Stromal cell of bone marrow (primary cell): ENCODE results near the gene TBK1.

Experiments
- DNase-seq: peaks from one replicate; pipeline ENCODE4 v3.0.0-alpha.2; 2012; ENCODE audit warnings: low read depth

The TBK1 gene

GRCh38 chr12:64452559-64453329 lies 824 bp downstream of the TBK1 start:
- peak; percentile 85 for DNase-seq

- no peak for DNase-seq
Measured at GRCh38 chr12:64455506-64455905, 3.6 kb downstream of the TBK1 start.

GRCh38 chr12:64456119-64456518 lies 4.2 kb downstream of the TBK1 start:
- no peak for DNase-seq

GRCh38 chr12:64457032-64457431 lies 5.1 kb downstream of the TBK1 start:
- DNase-seq, result no peak

- DNase-seq, result no peak
Measured at GRCh38 chr12:64457466-64457865, 5.5 kb downstream of the TBK1 start.

- no peak for DNase-seq
Measured at GRCh38 chr12:64457923-64458322, 6.0 kb downstream of the TBK1 start.

- no peak for DNase-seq
Measured at GRCh38 chr12:64459394-64459891, 7.5 kb downstream of the TBK1 start.

GRCh38 chr12:64461634-64462414 lies 9.9 kb downstream of the TBK1 start:
- DNase-seq, result peak; percentile 60

- no peak for DNase-seq
Measured at GRCh38 chr12:64466178-64466577, 14.3 kb downstream of the TBK1 start.

GRCh38 chr12:64468966-64469365 lies 17.0 kb downstream of the TBK1 start:
- no peak for DNase-seq

GRCh38 chr12:64469455-64470142 lies 17.7 kb downstream of the TBK1 start:
- no peak for DNase-seq

GRCh38 chr12:64470495-64470894 lies 18.6 kb downstream of the TBK1 start:
- DNase-seq, result no peak

- no peak for DNase-seq
Measured at GRCh38 chr12:64473176-64473575, 21.3 kb downstream of the TBK1 start.

- no peak for DNase-seq
Measured at GRCh38 chr12:64475518-64475917, 23.6 kb downstream of the TBK1 start.

GRCh38 chr12:64476844-64477243 lies 24.9 kb downstream of the TBK1 start:
- no peak for DNase-seq

GRCh38 chr12:64478661-64479060 lies 26.7 kb downstream of the TBK1 start:
- DNase-seq, result no peak

- no peak for DNase-seq
Measured at GRCh38 chr12:64480148-64480547, 28.2 kb downstream of the TBK1 start.

GRCh38 chr12:64486657-64487056 lies 34.7 kb downstream of the TBK1 start:
- DNase-seq, result no peak

- DNase-seq, result no peak
Measured at GRCh38 chr12:64491718-64492117, 39.8 kb downstream of the TBK1 start.

- no peak for DNase-seq
Measured at GRCh38 chr12:64493513-64493912, 41.6 kb downstream of the TBK1 start.

- DNase-seq, result no peak
Measured at GRCh38 chr12:64494998-64495729, 43.2 kb downstream of the TBK1 start.

GRCh38 chr12:64496839-64497400 lies 45.0 kb downstream of the TBK1 start:
- no peak for DNase-seq
